A549 (cell line): Measurements from ENCODE around the gene CXorf65.

Experiments
- CBX2 ChIP-seq: fragments of 200-600 bp; sonication (generic); IDR thresholded peaks from 2 replicates; pipeline ENCODE4 v1.6.1; 2016; ENCODE audit warnings: low read depth, mild to moderate bottlenecking, borderline replicate concordance
- CTCF ChIP-seq: fragments of >200 bp; sonication (Bioruptor Twin); formaldehyde crosslinking; IDR thresholded peaks from 3 replicates; pipeline ENCODE4 v1.5.1; 2016
- EHMT2 ChIP-seq: fragments of 200-600 bp; sonication (generic); IDR thresholded peaks from 2 replicates; pipeline ENCODE4 v1.6.1; 2016; ENCODE audit warnings: antibody characterized with exemption, low read depth, mild to moderate bottlenecking, moderate library complexity
- EP300 ChIP-seq, 2 experiments: fragments of >200 bp; sonication (Bioruptor Twin); formaldehyde crosslinking; IDR thresholded peaks; 2 replicates in 1 of 2; 3 replicates in 1 of 2; pipeline ENCODE4 v1.6.1; 2016 to 2017
- HMGXB4 ChIP-seq: fragments of 250-450 bp; sonication (Bioruptor Pico); IDR thresholded peaks from 2 replicates; pipeline ENCODE4 v1.5.0; 2021; ENCODE audit warnings: mild to moderate bottlenecking, moderate library complexity, borderline replicate concordance
- HOXA7 ChIP-seq: fragments of 250-450 bp; sonication (Bioruptor Pico); IDR thresholded peaks from 2 replicates; pipeline ENCODE4 v1.5.0; 2020; ENCODE audit warnings: mild to moderate bottlenecking, moderate library complexity
- MAX ChIP-seq: IDR thresholded peaks from 2 replicates; pipeline ENCODE4 v1.6.1; 2012
- MAZ ChIP-seq: fragments of 150-350 bp; IDR thresholded peaks from 2 replicates; pipeline ENCODE4 v1.6.1; 2014; ENCODE audit warnings: antibody characterized with exemption, low read depth, low read length, borderline replicate concordance
- NPAS2 ChIP-seq: fragments of 250-450 bp; sonication (Bioruptor Pico); IDR thresholded peaks from 2 replicates; pipeline ENCODE4 v1.8.0; 2022; ENCODE audit warnings: mild to moderate bottlenecking, moderate library complexity, borderline replicate concordance
- RAD21 ChIP-seq, 2 experiments: fragments of >200 bp in 1 of 2; sonication (Bioruptor Twin) in 1 of 2; formaldehyde crosslinking in 1 of 2; IDR thresholded peaks in 1 of 2; conservative IDR thresholded peaks in 1 of 2; 2 replicates in 1 of 2; 3 replicates in 1 of 2; pipeline ENCODE4 v1.6.1; 2012 to 2018; ENCODE audit warnings: inconsistent platforms in 1 of 2
- SMC3 ChIP-seq: fragments of >200 bp; sonication (Bioruptor Twin); formaldehyde crosslinking; IDR thresholded peaks from 3 replicates; pipeline ENCODE4 v1.6.1; 2018; ENCODE audit warnings: inconsistent platforms
- SREBF2 ChIP-seq: fragments of 450-650 bp; IDR thresholded peaks from 2 replicates; pipeline ENCODE4 v1.6.1; 2014; ENCODE audit warnings: mild to moderate bottlenecking, moderate library complexity
- ZNF302 ChIP-seq: fragments of 250-450 bp; sonication (Bioruptor Pico); IDR thresholded peaks from 2 replicates; pipeline ENCODE4 v1.9.0; 2021; ENCODE audit warnings: inconsistent platforms, mild to moderate bottlenecking, moderate library complexity

GRCh38 chrX:71148278-71148663 lies 41.7 kb upstream of the CXorf65 start:
- TF ChIP-seq RAD21 (conservative IDR thresholded peaks at IDR 0.05 in 1 of 2, IDR thresholded peaks at IDR 0.05 in 1 of 2) (no peak), MAZ (no peak), CTCF (no peak), SMC3 (no peak), NPAS2 (CRISPR knock-in tag) (no peak), EP300 (IDR thresholded peaks at IDR 0.05) (no peak), HMGXB4 (CRISPR knock-in tag) (no peak), CBX2 (no peak), EHMT2 (no peak), MAX (no peak), ZNF302 (CRISPR knock-in tag) (no peak), HOXA7 (CRISPR knock-in tag) (no peak), SREBF2 (no peak)
